NCI-H2196 (cell line): ENCODE results near the gene DLGAP4.
"Not testable (repeated sequence)": the region's sequence is repeated elsewhere in the genome, so short reads cannot be mapped to it uniquely, and the experiment has no call there.

ENCODE experiments used
- DNase-seq: peaks from one replicate; lab custom pipeline; 2025; ENCODE audit not compliant: unreplicated experiment; lab: John Stamatoyannopoulos, UW

The DLGAP4 gene

GRCh38 chr20:36491901-36492617 is 185.9 kb downstream of the DLGAP4 start:
- DNase-seq = no peak

DNA sequence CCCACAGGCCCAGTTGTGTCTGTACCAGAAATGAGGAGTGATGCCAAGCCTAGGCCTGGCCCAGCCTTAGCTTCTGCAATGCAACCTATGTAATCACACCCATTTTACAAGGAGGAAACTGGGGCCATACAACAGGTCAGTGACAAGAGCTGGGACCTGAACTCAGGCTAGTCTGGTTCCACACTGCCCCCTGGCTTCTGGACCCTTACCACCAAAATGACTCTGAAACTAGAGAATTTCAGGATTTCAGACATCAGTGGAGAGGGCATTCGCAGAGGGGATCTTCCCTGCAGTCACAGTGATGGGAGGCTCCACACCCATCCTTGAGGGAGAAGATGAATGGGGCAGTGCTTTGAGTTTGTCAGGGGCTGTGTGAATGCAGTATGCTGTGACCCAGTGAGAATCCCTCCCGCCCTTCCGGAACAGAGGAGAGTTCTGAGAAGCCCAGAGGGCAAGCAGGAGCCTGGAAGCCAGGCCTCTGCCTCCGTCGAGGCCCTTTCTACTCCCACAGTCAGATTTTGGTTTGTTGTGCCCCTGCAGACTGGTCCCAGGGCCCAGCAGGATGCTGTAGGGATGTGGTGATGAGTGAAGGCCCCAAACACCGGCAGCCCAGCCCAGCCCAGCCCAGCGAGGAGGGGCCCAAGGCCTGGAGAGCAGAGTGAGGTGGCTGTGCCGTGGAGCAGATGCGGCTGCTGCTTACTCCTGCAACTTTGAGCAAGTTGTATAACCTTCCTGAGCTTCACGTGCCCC is 187.1 kb downstream of the DLGAP4 start:
- peak; percentile 27 for DNase-seq

DNA sequence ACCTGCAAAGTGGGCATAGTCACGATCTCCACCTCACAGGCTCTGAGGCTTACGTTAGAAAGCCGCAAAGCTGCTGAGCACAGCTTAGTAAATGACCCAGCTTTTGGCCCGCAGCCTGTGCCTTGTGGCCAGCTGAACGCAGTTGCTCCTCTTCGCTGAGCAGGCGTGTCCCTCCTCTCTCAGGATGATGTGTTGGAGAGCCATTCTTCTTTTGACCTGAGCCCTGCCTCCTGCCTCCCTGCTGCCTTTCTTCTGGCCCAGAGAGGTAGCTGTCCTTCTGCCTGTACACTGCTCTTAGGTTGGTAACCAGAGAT is 187.6 kb downstream of the DLGAP4 start:
- peak; percentile 69 for DNase-seq

DNA sequence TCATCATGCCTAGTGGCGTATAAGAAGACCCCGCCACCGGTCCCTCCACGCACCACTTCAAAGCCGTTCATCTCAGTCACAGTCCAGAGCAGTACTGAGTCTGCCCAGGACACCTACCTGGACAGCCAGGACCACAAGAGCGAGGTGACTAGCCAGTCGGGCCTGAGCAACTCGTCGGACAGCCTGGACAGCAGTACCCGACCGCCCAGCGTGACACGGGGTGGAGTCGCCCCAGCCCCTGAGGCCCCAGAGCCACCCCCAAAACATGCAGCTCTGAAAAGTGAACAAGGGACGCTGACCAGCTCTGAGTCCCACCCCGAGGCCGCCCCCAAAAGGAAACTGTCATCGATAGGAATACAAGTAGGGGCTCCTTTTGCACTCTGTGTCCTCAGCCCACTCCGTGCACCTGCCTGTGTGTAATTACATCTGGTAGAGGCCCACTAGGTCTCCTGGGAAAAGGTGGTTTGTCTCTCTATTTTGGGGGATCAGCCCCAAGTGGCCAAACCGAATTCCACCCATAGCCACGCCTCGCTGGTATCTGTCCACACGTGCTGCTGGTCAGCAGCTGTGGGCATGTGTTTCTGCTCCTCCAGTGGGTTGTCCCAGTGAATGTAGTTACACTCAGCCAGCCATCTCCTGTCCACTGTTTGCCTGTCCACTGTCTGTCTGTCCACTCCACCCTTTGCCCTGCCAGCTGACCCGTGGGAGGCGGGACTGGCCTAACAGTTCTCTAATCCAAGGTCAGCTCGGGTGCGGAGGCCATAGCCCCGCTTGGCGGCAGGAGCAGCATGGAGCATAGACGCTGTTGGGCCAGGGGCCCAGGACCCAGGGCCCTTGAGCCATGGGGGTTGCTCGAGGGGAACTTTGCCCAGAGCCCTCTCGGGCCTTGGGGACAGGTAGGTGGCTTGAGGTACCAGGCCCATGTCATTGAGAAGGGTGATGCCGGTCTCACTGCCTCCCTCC is 190.8 kb downstream of the DLGAP4 start:
- DNase-seq = no peak

DNA sequence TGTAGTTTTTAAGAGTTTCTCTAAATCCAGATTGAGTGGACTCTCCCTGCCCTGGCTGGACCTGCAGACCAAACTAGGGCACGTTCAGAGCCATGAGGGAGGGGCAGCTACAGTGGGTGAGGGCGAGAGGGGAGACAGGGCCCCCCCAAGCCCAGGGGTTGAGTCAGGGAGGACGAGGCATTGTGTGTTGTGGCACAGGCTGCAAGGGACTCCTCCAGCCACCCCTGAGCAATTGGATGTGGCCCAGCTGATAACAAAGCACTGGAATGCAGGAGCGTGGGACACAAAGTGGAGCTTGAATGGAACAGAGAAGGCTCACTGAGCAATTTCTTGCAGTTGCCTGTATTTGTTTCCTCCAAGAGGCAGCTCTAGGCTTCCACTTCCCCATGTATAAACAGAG is 191.7 kb downstream of the DLGAP4 start:
- DNase-seq = no peak

- DNase-seq = no peak
Observed at GRCh38 chr20:36498386-36499179, 192.4 kb downstream of the DLGAP4 start.

GRCh38 chr20:36499211-36499610 is 193.1 kb downstream of the DLGAP4 start:
- no peak for DNase-seq

GRCh38 chr20:36499723-36500501 is 193.8 kb downstream of the DLGAP4 start:
- no peak for DNase-seq

DNA sequence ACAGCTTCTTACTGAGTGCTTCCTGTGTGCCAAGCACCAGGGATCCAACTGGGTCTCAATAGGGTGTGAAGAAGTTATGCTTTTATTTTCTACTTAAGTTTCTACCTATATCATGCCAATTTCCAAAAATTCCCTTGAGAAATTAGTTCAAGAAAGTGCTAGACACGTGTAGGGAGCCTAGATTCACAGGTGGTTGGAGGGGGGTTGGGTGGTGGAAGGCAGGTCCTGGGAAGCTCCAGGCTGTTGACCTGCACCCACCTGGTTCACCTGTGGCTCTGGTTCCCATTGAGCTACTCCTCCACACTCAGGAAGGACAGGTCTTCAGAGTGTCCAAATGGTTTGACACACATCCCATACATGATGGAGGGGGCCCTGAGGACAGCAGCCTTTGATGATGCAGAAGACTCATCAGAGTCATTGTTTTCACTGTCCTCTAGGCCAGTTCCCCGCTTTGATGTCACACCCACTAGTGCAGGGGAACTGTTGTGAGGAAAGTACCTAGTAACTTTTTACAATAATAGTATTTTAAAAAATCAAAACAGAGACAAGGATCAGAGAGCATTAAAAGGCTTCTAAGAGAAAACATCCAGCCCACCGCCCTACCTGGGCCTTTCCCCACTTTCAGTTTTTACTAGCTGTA is 195.3 kb downstream of the DLGAP4 start:
- DNase-seq = no peak

DNA sequence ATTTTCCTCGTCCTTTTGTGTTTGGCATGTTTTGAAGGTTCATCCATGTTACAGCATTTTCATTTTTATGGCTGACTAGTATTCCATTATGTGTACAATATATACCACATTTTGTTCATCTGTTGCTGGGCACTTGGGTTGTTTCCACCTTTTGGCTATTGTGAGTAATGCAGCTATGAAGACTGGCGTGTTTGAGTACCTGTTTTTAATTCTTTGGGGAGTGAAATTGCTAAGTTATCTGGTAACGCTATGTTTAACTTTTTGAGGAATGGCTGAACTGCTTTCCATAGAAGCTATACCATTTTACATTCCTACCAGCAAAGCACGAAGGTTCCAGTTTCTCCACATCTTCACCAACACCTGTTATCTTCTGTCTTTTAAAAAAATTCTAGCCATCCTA is 198.2 kb downstream of the DLGAP4 start:
- no peak for DNase-seq

DNA sequence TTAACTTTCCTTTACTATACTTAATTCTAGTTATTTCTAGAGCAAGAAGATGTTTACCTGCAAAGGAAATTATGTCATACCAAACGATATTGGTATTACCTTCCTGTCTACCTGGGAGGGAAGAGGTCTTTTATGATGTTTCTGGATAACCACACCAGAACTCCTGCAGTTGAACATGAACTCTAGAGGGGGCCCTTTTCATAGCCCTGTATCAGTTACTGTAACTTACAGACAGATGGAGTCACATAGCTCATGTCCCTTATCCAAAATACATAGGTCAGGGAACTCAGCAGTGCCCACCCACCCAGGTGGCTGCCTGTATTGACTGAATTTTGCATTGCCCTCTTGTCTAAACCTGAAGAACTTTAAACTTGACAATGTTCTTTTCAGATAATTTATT is 200.1 kb downstream of the DLGAP4 start:
- DNase-seq = no peak

GRCh38 chr20:36507746-36508145 is 201.6 kb downstream of the DLGAP4 start:
- no peak for DNase-seq

GRCh38 chr20:36519012-36519719 is 213.0 kb downstream of the DLGAP4 start:
- DNase-seq = no peak

GRCh38 chr20:36519944-36520343 is 213.8 kb downstream of the DLGAP4 start:
- DNase-seq = no peak

- DNase-seq = no peak
Observed at GRCh38 chr20:36521526-36521925, 215.4 kb downstream of the DLGAP4 start.

DNA sequence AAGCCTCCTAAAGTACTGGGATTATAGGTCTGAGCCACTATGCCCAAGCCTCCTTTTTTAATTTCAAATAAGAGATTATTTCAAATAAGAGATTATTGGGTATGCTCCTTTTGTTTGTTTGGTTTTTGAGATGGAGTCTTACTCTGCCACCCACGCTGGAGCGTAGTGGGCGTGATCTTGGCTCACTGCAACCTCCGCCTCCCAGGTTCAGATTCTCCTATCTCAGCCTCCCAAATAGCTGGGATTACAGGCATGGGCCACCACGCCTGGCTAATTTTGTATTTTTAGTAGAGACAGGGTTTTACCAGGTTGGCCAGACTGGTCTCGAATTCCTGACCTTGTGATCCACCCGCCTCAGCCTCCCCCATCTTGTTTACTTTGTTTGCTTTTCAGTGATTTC is 216.3 kb downstream of the DLGAP4 start:
- DNase-seq = not testable (repeated sequence)

GRCh38 chr20:36523341-36523740 is 217.2 kb downstream of the DLGAP4 start:
- no peak for DNase-seq

DNA sequence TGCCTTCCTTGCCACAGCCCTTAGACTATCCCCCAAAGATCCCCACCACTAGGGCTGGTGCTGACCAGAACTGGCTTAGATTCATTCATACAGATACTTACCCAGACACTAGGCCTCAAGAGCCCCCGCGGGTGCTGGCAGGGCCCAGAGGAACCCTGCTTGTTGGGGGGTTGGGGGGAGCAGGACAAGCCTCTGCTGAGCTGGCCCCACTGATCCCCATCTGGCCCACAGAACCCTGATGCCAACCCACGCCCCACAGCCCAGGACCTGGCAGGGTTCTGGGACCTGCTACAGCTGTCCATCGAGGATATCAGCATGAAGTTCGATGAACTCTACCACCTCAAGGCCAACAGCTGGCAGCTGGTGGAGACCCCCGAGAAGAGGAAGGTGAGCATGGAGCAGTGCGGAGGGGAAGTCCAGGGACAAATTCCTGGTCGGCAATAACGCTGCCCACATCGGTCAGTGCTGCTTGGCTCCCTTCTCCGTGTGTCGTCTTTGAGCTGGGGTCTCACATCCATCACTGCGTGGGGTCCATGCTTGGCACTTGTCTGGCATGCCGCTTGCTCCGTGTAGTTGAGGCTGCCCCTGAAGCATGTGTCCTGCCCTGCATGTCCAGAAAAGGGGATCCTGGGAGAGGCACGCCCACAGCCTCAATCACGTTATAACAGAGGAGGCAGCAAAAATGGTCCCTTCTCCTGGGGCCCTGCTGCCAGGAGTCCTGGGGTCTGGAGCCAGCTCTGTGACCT is 219.7 kb downstream of the DLGAP4 start:
- DNase-seq = no peak
